Mucosa of stomach (tissue), 1 donor: ENCODE measurements around the gene SPATA18.
"Not testable (repeated sequence)": the region's sequence is repeated elsewhere in the genome, so short reads cannot be mapped to it uniquely, and the experiment has no call there.

Source experiments
- H3K27me3 ChIP-seq: one replicate; pipeline ENCODE4 v1.7.0; 2013; ENCODE audit warnings: mild to moderate bottlenecking, low read length; ENCODE audit not compliant: control insufficient read depth, insufficient read depth
- H3K36me3 ChIP-seq: one replicate; pipeline ENCODE4 v1.7.0; 2013; ENCODE audit warnings: low read length; ENCODE audit not compliant: control insufficient read depth, insufficient read depth
- H3K4me1 ChIP-seq: one replicate; pipeline ENCODE4 v1.7.0; 2013; ENCODE audit warnings: mild to moderate bottlenecking, low read length; ENCODE audit not compliant: control insufficient read depth, insufficient read depth
- H3K4me3 ChIP-seq: one replicate; pipeline ENCODE4 v1.7.0; 2013; ENCODE audit warnings: low read length
- H3K9ac ChIP-seq: one replicate; pipeline ENCODE4 v1.7.0; 2013; ENCODE audit warnings: mild to moderate bottlenecking, low read length, moderate library complexity
- H3K9me3 ChIP-seq: one replicate; pipeline ENCODE4 v1.7.0; 2013; ENCODE audit warnings: mild to moderate bottlenecking, low read length, moderate library complexity; ENCODE audit not compliant: control insufficient read depth
- donor health status: Pancreatic carcinoma.

The SPATA18 gene

GRCh38 chr4:52116641-52117040 is 65.5 kb downstream of the SPATA18 start:
- no peaks in the 10 kb centered on the region for H3K4me1 ChIP-seq
- H3K4me3 ChIP-seq = no peak overlapping the region
- H3K9me3 ChIP-seq = no peaks in the 10 kb centered on the region
- no peaks in the 10 kb centered on the region for H3K36me3 ChIP-seq
- H3K27me3 ChIP-seq = no peaks in the 10 kb centered on the region
- no peak overlapping the region for H3K9ac ChIP-seq

- Histone ChIP-seq H3K9ac (no peak overlapping the region), H3K4me1 (no peaks in the 10 kb centered on the region), H3K9me3 (no peaks in the 10 kb centered on the region), H3K36me3 (no peaks in the 10 kb centered on the region), H3K4me3 (no peak overlapping the region), H3K27me3 (no peaks in the 10 kb centered on the region)
Observed at GRCh38 chr4:52126226-52126625, 75.1 kb downstream of the SPATA18 start.

GRCh38 chr4:52126966-52127365 is 75.9 kb downstream of the SPATA18 start:
- Histone ChIP-seq H3K27me3 (no peaks in the 10 kb centered on the region), H3K4me3 (no peak overlapping the region), H3K4me1 (no peaks in the 10 kb centered on the region), H3K9ac (no peak overlapping the region), H3K9me3 (no peaks in the 10 kb centered on the region), H3K36me3 (no peaks in the 10 kb centered on the region)

DNA sequence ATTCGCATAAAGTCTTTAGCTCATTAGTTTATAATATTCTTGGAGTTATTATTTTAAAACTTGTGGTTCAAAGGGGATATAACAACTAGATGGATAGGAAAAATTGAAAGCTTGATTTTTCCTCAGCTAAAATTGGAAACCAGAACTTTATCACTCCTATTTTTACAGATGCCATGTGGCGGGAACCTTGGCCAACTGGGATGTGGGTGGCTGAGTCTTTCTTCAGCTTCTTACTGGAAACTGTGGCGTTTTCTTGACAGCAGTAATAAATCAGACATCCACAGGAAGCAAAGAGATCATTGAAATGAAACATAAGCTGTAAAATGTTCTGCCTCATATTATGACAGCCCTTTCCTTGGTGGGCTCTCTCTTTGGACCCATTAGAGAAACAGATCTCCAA is 84.1 kb downstream of the SPATA18 start:
- H3K9me3 ChIP-seq = no peaks in the 10 kb centered on the region
- no peak overlapping the region for H3K4me3 ChIP-seq
- no peaks in the 10 kb centered on the region for H3K36me3 ChIP-seq
- no peaks in the 10 kb centered on the region for H3K4me1 ChIP-seq
- no peak overlapping the region for H3K9ac ChIP-seq
- no peaks in the 10 kb centered on the region for H3K27me3 ChIP-seq

GRCh38 chr4:52137152-52137551 is 86.0 kb downstream of the SPATA18 start:
- H3K27me3 ChIP-seq, H3K9me3 ChIP-seq, H3K4me3 ChIP-seq, H3K4me1 ChIP-seq, H3K36me3 ChIP-seq, H3K9ac ChIP-seq: not testable (repeated sequence)

GRCh38 chr4:52142816-52143215 is 91.7 kb downstream of the SPATA18 start:
- no peaks in the 10 kb centered on the region for H3K9me3 ChIP-seq
- H3K36me3 ChIP-seq = no peaks in the 10 kb centered on the region
- H3K9ac ChIP-seq = no peak overlapping the region
- H3K4me1 ChIP-seq = no peaks in the 10 kb centered on the region
- H3K4me3 ChIP-seq = no peak overlapping the region
- H3K27me3 ChIP-seq = no peaks in the 10 kb centered on the region

- H3K9me3 ChIP-seq = no peaks in the 10 kb centered on the region
- no peaks in the 10 kb centered on the region for H3K36me3 ChIP-seq
- H3K4me3 ChIP-seq = no peak overlapping the region
- no peaks in the 10 kb centered on the region for H3K27me3 ChIP-seq
- H3K4me1 ChIP-seq = no peaks in the 10 kb centered on the region
- no peak overlapping the region for H3K9ac ChIP-seq
Observed at GRCh38 chr4:52143815-52144214, 92.7 kb downstream of the SPATA18 start.

- H3K36me3 ChIP-seq = no peaks in the 10 kb centered on the region
- H3K9me3 ChIP-seq = no peaks in the 10 kb centered on the region
- no peaks in the 10 kb centered on the region for H3K27me3 ChIP-seq
- no peak overlapping the region for H3K4me3 ChIP-seq
- H3K4me1 ChIP-seq = no peaks in the 10 kb centered on the region
- no peak overlapping the region for H3K9ac ChIP-seq
Observed at GRCh38 chr4:52144372-52144771, 93.3 kb downstream of the SPATA18 start.
